ENCODE data around the gene ADH4. TPM values are rescaled to one million over a fixed set of nuclear protein-coding genes. Genes with fewer than 3 reads are reported as not detected.
"Not testable (repeated sequence)": the region's sequence is repeated elsewhere in the genome, so short reads cannot be mapped to it uniquely, and the experiment has no call there.

The ADH4 gene
- polyA plus RNA-seq, 3 donors, result 0.42 to 0.93 (median 0.51) TPM

GRCh38 chr4:99135541-99136162 is 8.4 kb downstream of the ADH4 start:
- no peak for DNase-seq (ENCODE audit: low read depth in 3 of 3, low spot score in 2 of 3)

GRCh38 chr4:99134586-99134985 is 9.5 kb downstream of the ADH4 start:
- DNase-seq (ENCODE audit: low read depth in 3 of 3, low spot score in 2 of 3), result no peak

- DNase-seq (ENCODE audit: low read depth in 3 of 3, low spot score in 2 of 3), result no peak
These were observed 12.7 kb downstream of the ADH4 start for GRCh38 chr4:99131378-99131777.

DNA sequence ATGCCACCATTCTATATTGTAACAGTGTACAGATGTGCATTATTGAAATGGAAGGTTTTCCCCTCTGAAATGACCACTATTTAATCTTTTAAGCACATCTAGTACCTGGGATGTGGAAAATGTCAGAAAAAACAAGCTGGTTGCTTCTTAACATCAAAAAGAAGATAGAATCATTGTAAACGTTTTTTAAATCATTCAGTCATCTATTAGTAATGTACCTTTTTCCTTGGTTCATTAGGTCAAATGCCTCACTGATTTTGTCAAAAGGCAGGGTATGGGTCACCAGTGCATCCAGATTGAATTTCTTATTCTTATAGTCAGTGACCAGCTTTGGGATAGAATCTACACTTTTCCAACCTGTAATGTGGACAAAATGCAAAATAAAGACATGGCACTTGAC is 17.7 kb downstream of the ADH4 start:
- no peak for DNase-seq (ENCODE audit: low read depth in 3 of 3, low spot score in 2 of 3)

- no peak for DNase-seq (ENCODE audit: low read depth in 3 of 3, low spot score in 2 of 3)
These were observed 23.1 kb downstream of the ADH4 start for GRCh38 chr4:99121008-99121407.

- DNase-seq (ENCODE audit: low read depth in 3 of 3, low spot score in 2 of 3), result no peak
These were observed 23.6 kb downstream of the ADH4 start for GRCh38 chr4:99120501-99120900.

- peak in 1 of 3 donors; percentile 3 for DNase-seq (ENCODE audit: low read depth in 3 of 3, low spot score in 2 of 3)
These were observed 26.0 kb downstream of the ADH4 start for GRCh38 chr4:99117876-99118693.

DNA sequence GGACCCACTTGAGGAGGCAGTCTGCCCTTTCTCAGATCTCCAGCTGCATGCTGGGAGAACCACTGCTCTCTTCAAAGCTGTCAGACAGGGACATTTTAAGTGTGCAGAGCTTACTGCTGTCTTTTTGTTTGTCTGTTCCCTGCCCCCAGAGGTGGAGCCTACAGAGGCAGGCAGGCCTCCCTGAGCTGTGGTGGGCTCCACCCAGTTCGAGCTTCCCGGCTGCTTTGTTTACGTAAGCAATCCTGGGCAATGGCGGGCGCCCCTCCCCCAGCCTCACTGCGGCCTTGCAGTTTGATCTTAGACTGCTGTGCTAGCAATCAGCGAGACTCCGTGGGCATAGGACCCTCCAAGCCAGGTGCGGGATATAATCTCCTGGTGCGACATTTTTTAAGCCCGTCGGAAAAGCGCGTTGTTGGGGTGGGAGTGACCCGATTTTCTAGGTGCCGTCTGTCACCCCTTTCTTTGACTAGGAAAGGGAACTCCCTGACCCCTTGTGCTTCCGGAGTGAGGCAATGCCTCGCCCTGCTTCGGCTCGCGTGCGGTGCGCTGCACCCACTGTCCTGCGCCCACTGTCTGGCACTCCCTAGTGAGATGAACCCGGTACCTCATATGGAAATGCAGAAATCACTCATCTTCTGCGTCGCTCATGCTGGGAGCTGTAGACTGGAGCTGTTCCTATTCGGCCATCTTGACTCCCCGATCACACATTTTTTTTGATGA is 26.8 kb downstream of the ADH4 start:
- not testable (repeated sequence) for DNase-seq (ENCODE audit: low read depth in 3 of 3, low spot score in 2 of 3)

DNA sequence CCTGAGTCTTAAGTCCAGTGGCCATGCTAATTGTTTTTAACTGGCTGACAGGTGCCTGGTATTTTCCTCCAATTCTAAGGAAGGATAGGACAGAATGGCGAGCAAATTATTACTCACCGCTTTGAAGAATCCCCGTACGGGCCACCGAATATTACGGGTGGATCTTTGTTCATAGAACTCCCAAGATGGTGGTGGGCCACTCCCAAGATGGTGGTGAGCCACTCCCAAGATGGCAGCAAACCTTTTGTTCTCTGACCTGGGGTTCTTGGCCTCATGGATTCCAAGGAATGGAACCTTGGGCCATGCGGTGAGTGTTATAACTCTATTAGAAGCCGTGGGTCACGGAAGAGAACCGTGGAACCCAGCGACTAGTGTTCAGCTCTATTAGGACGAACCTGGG is 34.8 kb downstream of the ADH4 start:
- not testable (repeated sequence) for DNase-seq (ENCODE audit: low read depth in 3 of 3, low spot score in 2 of 3)

GRCh38 chr4:99104153-99104552 is 39.9 kb downstream of the ADH4 start:
- DNase-seq (ENCODE audit: low read depth in 3 of 3, low spot score in 2 of 3), result no peak

DNA sequence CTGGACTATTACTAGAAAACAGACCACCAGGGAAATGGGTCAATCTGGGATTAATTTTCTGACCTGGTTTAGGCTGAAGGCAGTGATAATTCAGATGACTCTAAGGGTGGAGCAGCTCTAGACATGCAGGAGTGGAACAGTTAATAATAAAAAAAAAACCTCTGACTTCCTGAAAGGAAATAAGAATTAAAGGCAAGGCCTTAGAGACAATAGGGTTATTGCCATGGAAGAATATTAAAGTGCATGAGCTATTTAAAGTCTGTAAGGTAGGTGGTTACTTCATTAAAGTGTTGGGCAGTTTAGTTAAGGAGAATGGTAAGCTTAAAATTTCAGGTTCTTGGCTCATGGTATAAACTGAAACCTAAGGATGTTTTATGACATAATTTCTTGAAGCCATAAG is 40.9 kb downstream of the ADH4 start:
- DNase-seq (ENCODE audit: low read depth in 3 of 3, low spot score in 2 of 3), result no peak

DNA sequence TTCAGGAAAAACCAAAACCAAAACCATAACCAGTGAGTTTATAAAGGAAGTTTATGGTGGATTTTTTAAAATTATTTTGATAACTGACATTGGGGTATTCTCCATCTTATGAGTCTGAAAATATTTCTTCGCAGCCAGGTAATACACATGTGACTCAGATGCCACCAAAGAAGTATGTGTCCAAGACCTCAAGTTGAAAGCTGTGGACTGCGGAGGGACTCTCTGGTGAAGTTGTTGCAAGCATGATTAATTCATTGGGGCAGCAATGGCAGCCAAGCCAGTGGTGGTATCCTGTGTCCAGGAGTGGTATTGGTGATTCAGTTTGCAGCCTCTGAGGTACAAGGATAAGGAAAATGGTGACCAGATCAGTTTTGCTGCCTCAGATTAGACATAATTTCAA is 41.5 kb downstream of the ADH4 start:
- DNase-seq (ENCODE audit: low read depth in 3 of 3, low spot score in 2 of 3), result no peak

GRCh38 chr4:99100876-99101275 is 43.2 kb downstream of the ADH4 start:
- no peak for DNase-seq (ENCODE audit: low read depth in 3 of 3, low spot score in 2 of 3)

DNA sequence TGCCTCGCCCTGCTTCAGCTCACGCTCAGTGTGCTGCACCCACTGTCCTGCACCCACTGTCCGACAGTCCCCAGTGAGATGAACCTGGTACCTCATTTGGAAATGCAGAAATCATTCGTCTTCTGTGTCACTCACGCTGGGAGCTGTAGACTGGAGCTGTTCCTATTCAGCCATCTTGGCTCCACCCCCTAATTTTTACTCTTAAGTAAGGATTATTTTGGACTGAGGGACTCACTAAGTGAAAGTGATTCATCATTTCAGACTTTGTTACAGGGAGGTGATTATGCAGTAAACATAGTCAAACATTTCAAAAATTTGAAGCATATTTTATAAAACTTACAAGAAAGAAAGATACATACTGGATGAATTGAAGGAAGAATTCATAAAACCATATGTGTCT is 44.3 kb downstream of the ADH4 start:
- not testable (repeated sequence) for DNase-seq (ENCODE audit: low read depth in 3 of 3, low spot score in 2 of 3)

- no peak for DNase-seq (ENCODE audit: low read depth in 3 of 3, low spot score in 2 of 3)
These were observed 44.8 kb downstream of the ADH4 start for GRCh38 chr4:99099311-99099710.

- DNase-seq (ENCODE audit: low read depth in 3 of 3, low spot score in 2 of 3), result not testable (repeated sequence)
These were observed 52.3 kb downstream of the ADH4 start for GRCh38 chr4:99091841-99092240.

- no peak for DNase-seq (ENCODE audit: low read depth in 3 of 3, low spot score in 2 of 3)
These were observed 52.9 kb downstream of the ADH4 start for GRCh38 chr4:99091216-99091575.

DNA sequence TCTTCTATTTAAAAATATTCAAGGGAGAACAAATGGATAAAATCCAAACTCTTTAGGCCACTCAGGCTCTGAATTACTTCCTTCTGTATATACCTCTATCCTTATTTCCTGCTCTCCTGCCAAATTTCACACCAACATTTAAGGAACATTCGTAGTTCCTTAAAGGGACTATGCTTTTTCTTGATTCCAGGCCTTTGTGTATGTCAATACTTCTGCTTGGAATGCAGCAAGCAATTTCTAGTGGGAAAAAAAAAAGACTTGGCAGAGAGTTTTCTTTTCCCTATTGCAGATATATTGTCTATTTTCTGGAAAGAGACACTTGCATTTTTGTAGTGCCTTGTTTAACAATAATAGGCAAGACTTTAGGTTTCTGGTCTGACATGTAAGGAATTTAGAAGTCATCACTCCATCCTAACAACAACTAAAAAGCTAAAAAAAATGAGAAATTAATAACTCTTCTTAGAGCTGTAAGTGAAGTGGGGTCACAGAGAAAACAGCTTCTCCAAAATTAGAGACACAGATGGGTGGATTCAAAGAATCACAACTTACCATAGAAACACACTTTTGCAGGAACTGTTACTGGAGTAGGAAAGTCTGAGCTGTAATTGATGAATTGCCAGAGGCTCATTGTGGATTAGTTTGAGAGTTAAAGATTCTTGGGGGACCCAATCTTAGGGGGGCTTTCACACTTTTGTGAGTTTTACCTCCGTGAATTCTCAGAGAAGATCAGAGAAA is 53.4 kb downstream of the ADH4 start:
- DNase-seq (ENCODE audit: low read depth in 3 of 3, low spot score in 2 of 3), result no peak

DNA sequence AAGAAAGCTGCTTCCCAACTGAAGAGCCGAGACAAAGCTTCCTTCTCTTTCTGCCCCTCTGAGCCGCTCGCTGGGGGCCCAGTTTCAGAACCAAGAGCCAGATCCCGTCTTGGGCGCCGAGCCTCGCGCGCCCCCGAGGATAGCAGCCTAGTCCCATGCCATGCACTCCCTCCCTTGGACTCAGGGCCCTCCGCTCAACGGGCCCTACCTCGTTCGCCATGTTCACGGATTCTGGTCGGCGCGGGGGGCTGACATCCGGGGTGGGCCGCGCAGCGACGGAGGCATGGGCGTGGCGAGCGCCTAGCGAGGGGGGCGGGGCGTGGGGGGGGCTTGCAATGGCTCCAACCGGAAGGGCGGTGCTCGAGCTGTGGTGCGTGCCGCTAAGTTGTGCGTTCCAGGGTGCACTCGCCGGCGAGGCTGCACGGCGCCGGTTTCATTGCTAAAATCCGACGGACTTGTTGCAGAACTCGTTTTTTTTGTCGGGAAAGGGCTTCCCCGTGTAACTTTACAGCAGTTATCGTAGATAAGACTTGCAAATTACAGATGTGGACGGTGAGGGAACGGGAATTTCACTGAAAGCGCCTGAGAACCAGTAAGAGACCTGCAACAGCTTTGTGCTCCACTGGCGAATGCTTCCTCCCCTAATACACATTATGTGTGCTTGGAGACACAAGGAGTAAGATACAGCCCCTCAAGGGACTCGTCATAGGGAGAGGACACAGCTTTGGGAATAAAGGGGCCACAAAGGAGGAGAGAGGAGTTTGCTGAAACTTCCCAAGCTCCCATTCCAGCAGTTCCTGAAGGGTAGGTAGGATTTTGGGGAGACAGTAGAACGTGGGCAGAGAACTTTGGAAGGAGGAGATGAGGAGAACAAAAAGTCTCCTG is 55.4 kb downstream of the ADH4 start, which contains the start of gene ADH5:
ADH5 (minus strand) TSS at position 308 of the 885 bp plus-strand sequence; CDS start at position 220, 88 bp downstream.
- DNase-seq (ENCODE audit: low read depth in 3 of 3, low spot score in 2 of 3), result peak; percentile 68 to 75 (median 68)

GRCh38 chr4:99088023-99088449 is 56.1 kb downstream of the ADH4 start:
- peak in 2 of 3 donors; percentile 45 for DNase-seq (ENCODE audit: low read depth in 3 of 3, low spot score in 2 of 3)
